DOHH2 (cell line): ENCODE results near the gene ACSS2.

Source experiments
- EZH2phosphoT487 ChIP-seq: fragments of 200-600 bp; sonication (generic); IDR thresholded peaks from 2 replicates; pipeline ENCODE4 v1.6.1; 2017; ENCODE audit warnings: borderline replicate concordance, mild to moderate bottlenecking, antibody characterized with exemption, low read length, moderate library complexity, mixed read lengths
- TF ChIP-seq, protein P1 (sequence below): fragments of 200-600 bp; sonication (generic); IDR thresholded peaks from one replicate; pipeline ENCODE4 v1.5.1; 2014; ENCODE audit warnings: antibody characterized with exemption, mild to moderate bottlenecking, low read depth, low read length; ENCODE audit not compliant: poor library complexity, severe bottlenecking

- TF ChIP-seq, protein P1, sequence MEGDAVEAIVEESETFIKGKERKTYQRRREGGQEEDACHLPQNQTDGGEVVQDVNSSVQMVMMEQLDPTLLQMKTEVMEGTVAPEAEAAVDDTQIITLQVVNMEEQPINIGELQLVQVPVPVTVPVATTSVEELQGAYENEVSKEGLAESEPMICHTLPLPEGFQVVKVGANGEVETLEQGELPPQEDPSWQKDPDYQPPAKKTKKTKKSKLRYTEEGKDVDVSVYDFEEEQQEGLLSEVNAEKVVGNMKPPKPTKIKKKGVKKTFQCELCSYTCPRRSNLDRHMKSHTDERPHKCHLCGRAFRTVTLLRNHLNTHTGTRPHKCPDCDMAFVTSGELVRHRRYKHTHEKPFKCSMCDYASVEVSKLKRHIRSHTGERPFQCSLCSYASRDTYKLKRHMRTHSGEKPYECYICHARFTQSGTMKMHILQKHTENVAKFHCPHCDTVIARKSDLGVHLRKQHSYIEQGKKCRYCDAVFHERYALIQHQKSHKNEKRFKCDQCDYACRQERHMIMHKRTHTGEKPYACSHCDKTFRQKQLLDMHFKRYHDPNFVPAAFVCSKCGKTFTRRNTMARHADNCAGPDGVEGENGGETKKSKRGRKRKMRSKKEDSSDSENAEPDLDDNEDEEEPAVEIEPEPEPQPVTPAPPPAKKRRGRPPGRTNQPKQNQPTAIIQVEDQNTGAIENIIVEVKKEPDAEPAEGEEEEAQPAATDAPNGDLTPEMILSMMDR, result no peak
- TF ChIP-seq EZH2phosphoT487, result no peak
Measured at GRCh38 chr20:34956041-34956458, 79.6 kb downstream of the ACSS2 start.
